GM18520 (cell line): Measurements from ENCODE around the gene MAP6.

Source experiments
- ATAC-seq: cut with Tn5 transposase; IDR thresholded peaks from one replicate; pipeline ENCODE4 v1.9.1; 2021; ENCODE audit not compliant: unreplicated experiment

The MAP6 gene

GRCh38 chr11:75632450-75632849, 36.4 kb downstream of the MAP6 start:
- ATAC-seq: no peak

GRCh38 chr11:75631086-75631730, 37.6 kb downstream of the MAP6 start:
- ATAC-seq: no peak

- ATAC-seq: no peak
Measured at GRCh38 chr11:75627906-75628668, 40.8 kb downstream of the MAP6 start.

- no peak for ATAC-seq
Measured at GRCh38 chr11:75626889-75627529, 41.8 kb downstream of the MAP6 start.

GRCh38 chr11:75625991-75626888, 42.6 kb downstream of the MAP6 start:
- ATAC-seq: no peak

- ATAC-seq: no peak
Measured at GRCh38 chr11:75625021-75625420, 43.8 kb downstream of the MAP6 start.

GRCh38 chr11:75616281-75616680, 52.6 kb downstream of the MAP6 start:
- ATAC-seq: no peak

GRCh38 chr11:75615751-75616150, 53.1 kb downstream of the MAP6 start:
- no peak for ATAC-seq

- no peak for ATAC-seq
Measured at GRCh38 chr11:75611823-75612222, 57.0 kb downstream of the MAP6 start.

GRCh38 chr11:75606099-75606498, 62.7 kb downstream of the MAP6 start:
- ATAC-seq: no peak

GRCh38 chr11:75603791-75604736, 64.8 kb downstream of the MAP6 start:
- ATAC-seq: no peak

GRCh38 chr11:75602951-75603350, 65.9 kb downstream of the MAP6 start:
- ATAC-seq: no peak

- ATAC-seq: no peak
Measured at GRCh38 chr11:75601494-75601893, 67.3 kb downstream of the MAP6 start.

GRCh38 chr11:75600356-75600755, 68.5 kb downstream of the MAP6 start:
- ATAC-seq: no peak

GRCh38 chr11:75598900-75599299, 69.9 kb downstream of the MAP6 start:
- ATAC-seq: no peak

GRCh38 chr11:75598264-75598663, 70.6 kb downstream of the MAP6 start:
- no peak for ATAC-seq

GRCh38 chr11:75597636-75598035, 71.2 kb downstream of the MAP6 start:
- no peak for ATAC-seq

GRCh38 chr11:75596914-75597313, 71.9 kb downstream of the MAP6 start:
- ATAC-seq: no peak

- no peak for ATAC-seq
Measured at GRCh38 chr11:75595429-75595828, 73.4 kb downstream of the MAP6 start.

GRCh38 chr11:75594211-75594610, 74.6 kb downstream of the MAP6 start:
- ATAC-seq: no peak
